DOHH2 (cell line): ENCODE results near the gene PCDH17.

Experiments
- H3F3A ChIP-seq: fragments of 200-600 bp; sonication (generic), shearing (Covaris generic); 2 replicates; pipeline ENCODE4 v1.6.0; 2016; ENCODE audit warnings: antibody characterized with exemption, mild to moderate bottlenecking; ENCODE audit not compliant: control insufficient read depth, insufficient read depth
- H3K27ac ChIP-seq: fragments of 200-600 bp; sonication (generic); 2 replicates; pipeline ENCODE4 v1.5.1; 2014; ENCODE audit warnings: low read depth, mild to moderate bottlenecking, low read length, moderate library complexity
- H3K27me3 ChIP-seq: fragments of 200-600 bp; sonication (generic); 2 replicates; pipeline ENCODE4 v1.6.1; 2014; ENCODE audit warnings: mild to moderate bottlenecking, low read length, mixed read lengths; ENCODE audit not compliant: control insufficient read depth
- H3K36me3 ChIP-seq: fragments of 200-600 bp; sonication (generic); 2 replicates; pipeline ENCODE4 v1.6.1; 2014; ENCODE audit warnings: mild to moderate bottlenecking, low read length, moderate library complexity, mixed read lengths; ENCODE audit not compliant: control insufficient read depth
- H3K4me1 ChIP-seq: fragments of 200-600 bp; sonication (generic); 2 replicates; pipeline ENCODE4 v1.6.1; 2014; ENCODE audit warnings: mild to moderate bottlenecking, low read length, mixed read lengths; ENCODE audit not compliant: control insufficient read depth
- H3K4me2 ChIP-seq: fragments of 200-600 bp; sonication (generic); 2 replicates; pipeline ENCODE4 v1.6.0; 2014; ENCODE audit warnings: mild to moderate bottlenecking, low read length, moderate library complexity
- H3K4me3 ChIP-seq: fragments of 200-600 bp; sonication (generic); 2 replicates; pipeline ENCODE4 v1.5.1; 2014; ENCODE audit warnings: mild to moderate bottlenecking, low read length, mixed read lengths
- H3K79me2 ChIP-seq: fragments of 200-600 bp; sonication (generic); 2 replicates; pipeline ENCODE4 v1.6.1; 2014; ENCODE audit warnings: mild to moderate bottlenecking, low read length, mixed read lengths; ENCODE audit not compliant: control insufficient read depth
- H3K9me2 ChIP-seq: fragments of 200-600 bp; sonication (generic); replicated peaks from 2 replicates; pipeline ENCODE4 v1.6.1; 2014; ENCODE audit warnings: mild to moderate bottlenecking, low read length, mixed read lengths; ENCODE audit not compliant: control insufficient read depth
- H3K9me3 ChIP-seq: fragments of 200-600 bp; sonication (generic); 2 replicates; pipeline ENCODE4 v1.6.1; 2014; ENCODE audit warnings: antibody characterized with exemption, low read length, mixed read lengths; ENCODE audit not compliant: control insufficient read depth, insufficient read depth
- H4K20me1 ChIP-seq: fragments of 200-600 bp; sonication (generic); 2 replicates; pipeline ENCODE4 v1.6.0; 2014; ENCODE audit warnings: low read depth, mild to moderate bottlenecking, antibody characterized with exemption, low read length, moderate library complexity; ENCODE audit not compliant: control insufficient read depth, insufficient read depth
- EZH2phosphoT487 ChIP-seq: fragments of 200-600 bp; sonication (generic); IDR thresholded peaks from 2 replicates; pipeline ENCODE4 v1.6.1; 2017; ENCODE audit warnings: borderline replicate concordance, mild to moderate bottlenecking, antibody characterized with exemption, low read length, moderate library complexity, mixed read lengths
- TF ChIP-seq, protein P1 (sequence below): fragments of 200-600 bp; sonication (generic); IDR thresholded peaks from one replicate; pipeline ENCODE4 v1.5.1; 2014; ENCODE audit warnings: antibody characterized with exemption, mild to moderate bottlenecking, low read depth, low read length; ENCODE audit not compliant: poor library complexity, severe bottlenecking

The PCDH17 gene

DNA sequence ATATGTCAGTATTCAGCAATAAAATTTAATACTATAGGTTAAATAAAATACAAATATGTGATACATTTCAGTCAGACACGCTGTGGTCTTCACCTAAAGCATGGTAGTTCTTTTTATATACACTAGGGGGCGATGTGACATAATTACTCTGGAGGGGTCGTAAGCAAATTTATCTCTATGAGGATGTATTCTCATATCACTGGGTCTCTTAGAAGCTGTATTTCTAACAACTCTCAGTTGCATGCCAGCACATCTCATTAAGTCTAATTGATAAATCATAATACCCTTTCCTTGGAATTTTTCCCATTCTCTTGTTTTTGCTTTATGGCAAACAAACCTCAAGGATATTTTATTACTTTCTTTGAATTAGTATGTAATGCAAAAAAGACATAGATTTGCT is 3.9 kb upstream of the PCDH17 start:
- Histone ChIP-seq H3K36me3 (no peaks in the 10 kb centered on the region), H3K79me2 (no peaks in the 10 kb centered on the region), H3F3A (no peaks in the 10 kb centered on the region), H3K9me2 (no peaks in the 10 kb centered on the region), H3K4me2 (no peak overlapping the region), H3K4me3 (no peak overlapping the region), H4K20me1 (no peaks in the 10 kb centered on the region), H3K9me3 (peaks cover 9% of the 10 kb centered on the region; the same call in 1 of the 2 replicates), H3K27ac (no peak overlapping the region), H3K4me1 (no peaks in the 10 kb centered on the region), H3K27me3 (no peaks in the 10 kb centered on the region)
- TF ChIP-seq, protein P1, sequence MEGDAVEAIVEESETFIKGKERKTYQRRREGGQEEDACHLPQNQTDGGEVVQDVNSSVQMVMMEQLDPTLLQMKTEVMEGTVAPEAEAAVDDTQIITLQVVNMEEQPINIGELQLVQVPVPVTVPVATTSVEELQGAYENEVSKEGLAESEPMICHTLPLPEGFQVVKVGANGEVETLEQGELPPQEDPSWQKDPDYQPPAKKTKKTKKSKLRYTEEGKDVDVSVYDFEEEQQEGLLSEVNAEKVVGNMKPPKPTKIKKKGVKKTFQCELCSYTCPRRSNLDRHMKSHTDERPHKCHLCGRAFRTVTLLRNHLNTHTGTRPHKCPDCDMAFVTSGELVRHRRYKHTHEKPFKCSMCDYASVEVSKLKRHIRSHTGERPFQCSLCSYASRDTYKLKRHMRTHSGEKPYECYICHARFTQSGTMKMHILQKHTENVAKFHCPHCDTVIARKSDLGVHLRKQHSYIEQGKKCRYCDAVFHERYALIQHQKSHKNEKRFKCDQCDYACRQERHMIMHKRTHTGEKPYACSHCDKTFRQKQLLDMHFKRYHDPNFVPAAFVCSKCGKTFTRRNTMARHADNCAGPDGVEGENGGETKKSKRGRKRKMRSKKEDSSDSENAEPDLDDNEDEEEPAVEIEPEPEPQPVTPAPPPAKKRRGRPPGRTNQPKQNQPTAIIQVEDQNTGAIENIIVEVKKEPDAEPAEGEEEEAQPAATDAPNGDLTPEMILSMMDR, result peak; percentile 56
- no peak for TF ChIP-seq EZH2phosphoT487

DNA sequence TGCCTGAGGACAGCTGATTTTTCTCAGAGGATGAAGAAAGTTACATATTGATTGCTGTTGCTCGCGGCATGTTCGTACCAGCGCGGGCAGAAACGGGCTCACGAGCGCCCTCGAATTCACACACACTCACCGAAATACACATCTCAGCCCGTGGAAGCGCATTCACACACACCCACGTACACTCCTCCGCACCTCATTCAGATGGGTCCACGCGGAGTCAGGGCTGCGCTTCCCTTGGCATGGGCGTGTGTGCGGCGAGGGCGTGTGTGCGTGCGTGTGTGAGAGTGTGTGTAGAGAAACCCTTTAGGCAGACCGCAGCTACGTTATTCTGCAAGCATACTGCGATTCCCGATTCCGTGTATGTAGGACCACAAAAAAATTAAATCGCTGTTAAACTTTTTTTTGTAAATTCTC is 2.1 kb upstream of the PCDH17 start:
- Histone ChIP-seq H3K27ac (no peak overlapping the region), H3K36me3 (no peaks in the 10 kb centered on the region), H3K4me2 (no peak overlapping the region), H3K9me2 (no peaks in the 10 kb centered on the region), H3K79me2 (no peaks in the 10 kb centered on the region), H3K4me1 (no peaks in the 10 kb centered on the region), H3F3A (no peaks in the 10 kb centered on the region), H3K4me3 (no peak overlapping the region), H3K9me3 (peaks cover 16% of the 10 kb centered on the region; the same call in 1 of the 2 replicates), H4K20me1 (no peaks in the 10 kb centered on the region), H3K27me3 (no peaks in the 10 kb centered on the region)
- TF ChIP-seq, protein P1, result no peak
- TF ChIP-seq EZH2phosphoT487, result no peak

DNA sequence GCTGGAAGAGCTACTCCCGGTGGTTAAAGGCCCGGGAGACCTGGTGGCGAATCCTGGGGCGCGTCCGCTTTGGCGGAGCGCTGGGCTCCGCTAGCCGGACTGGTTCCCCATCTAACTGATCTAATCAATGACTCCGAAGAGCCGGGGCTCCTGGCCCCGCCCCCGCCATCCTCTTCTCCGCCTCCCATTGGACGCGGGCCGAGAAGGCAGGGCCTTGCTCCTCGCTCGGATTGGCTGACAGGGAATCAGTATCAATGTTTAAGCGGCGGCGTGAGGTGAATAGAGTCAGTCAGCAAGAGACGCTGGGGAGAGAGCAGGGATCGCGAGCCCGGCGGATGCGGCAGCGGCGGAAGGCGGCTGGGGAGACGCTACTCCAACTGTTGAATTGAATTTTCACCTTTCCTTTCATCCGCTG is 1.7 kb upstream of the PCDH17 start:
- Histone ChIP-seq H3K9me3 (peaks cover 16% of the 10 kb centered on the region; the same call in 1 of the 2 replicates), H3K36me3 (no peaks in the 10 kb centered on the region), H3K4me1 (no peaks in the 10 kb centered on the region), H3K27ac (no peak overlapping the region), H3K9me2 (no peaks in the 10 kb centered on the region), H4K20me1 (no peaks in the 10 kb centered on the region), H3K27me3 (no peaks in the 10 kb centered on the region), H3F3A (no peaks in the 10 kb centered on the region), H3K4me3 (no peak overlapping the region), H3K4me2 (no peak overlapping the region), H3K79me2 (no peaks in the 10 kb centered on the region)
- TF ChIP-seq EZH2phosphoT487, result no peak
- TF ChIP-seq, protein P1, result no peak
